Colonic mucosa (tissue), 4 donors: ENCODE results near the gene GRSF1. TPM values are rescaled to one million over a fixed set of nuclear protein-coding genes. Genes with fewer than 3 reads are reported as not detected.

Experiments used
- DNase-seq: peaks from one replicate; pipeline ENCODE4 v3.0.0-alpha.2; 2020
- H3K27ac ChIP-seq: fragments of 200-600 bp; one replicate; pipeline ENCODE4 v1.8.0; 2021
- H3K27me3 ChIP-seq: fragments of 200-600 bp; one replicate; pipeline ENCODE4 v1.8.0; 2021
- H3K36me3 ChIP-seq: fragments of 200-600 bp; one replicate; pipeline ENCODE4 v1.8.0; 2021
- H3K4me1 ChIP-seq: fragments of 200-600 bp; one replicate; pipeline ENCODE4 v1.8.0; 2021; ENCODE audit warnings: mild to moderate bottlenecking
- H3K4me3 ChIP-seq: fragments of 200-600 bp; one replicate; pipeline ENCODE4 v1.8.0; 2021
- H3K9ac ChIP-seq, 2 donors: one replicate each; pipeline ENCODE4 v1.7.0; 2013; ENCODE audit warnings: control low read depth in 2 of 2, low read depth in 2 of 2, low read length in 2 of 2
- H3K9me3 ChIP-seq: fragments of 200-600 bp; one replicate; pipeline ENCODE4 v1.8.0; 2021
- CTCF ChIP-seq: fragments of 200-600 bp; IDR thresholded peaks from one replicate; pipeline ENCODE4 v1.8.0; 2022; ENCODE audit warnings: antibody characterized with exemption, mild to moderate bottlenecking
- intact Hi-C: fragments of 100-400 bp; cut with DNase I; formaldehyde crosslinking; loops from one replicate; pipeline ENCODE4 v1.14.1; 2022
- total RNA-seq, 2 donors: library from RNA; stranded (reverse); fragmentation: NEBNext Ultra II Directional in 1 of 2; extraction: Animal tissue kit (Norgen Biotek cat#: 25700) in 1 of 2; gene quantifications; one replicate each; pipeline ENCODE4 v1.2.1, GENCODE V29; 2021
- donor health status: healthy.
- donor health status: DM: no; HTN: no; CAD: no.
- donor health status: DM: no; HTN: no; CAD: no.

Gene GRSF1
- total RNA-seq, 2 donors from 2014 or later: 91.0 to 108 TPM

GRCh38 chr4:70818173-70818855 lies 21.4 kb downstream of the GRSF1 start:
- no peak overlapping the region for H3K9ac ChIP-seq
- H3K27me3 ChIP-seq: no peaks in the 10 kb centered on the region
- H3K27ac ChIP-seq: no peak overlapping the region
- intact Hi-C loops: no loop called here
- no peak overlapping the region for H3K4me3 ChIP-seq
- H3K4me1 ChIP-seq: no peaks in the 10 kb centered on the region
- TF ChIP-seq CTCF: no peak
- no peak for DNase-seq
- H3K36me3 ChIP-seq: no peaks in the 10 kb centered on the region
- H3K9me3 ChIP-seq: no peaks in the 10 kb centered on the region

GRCh38 chr4:70816894-70817293 lies 22.8 kb downstream of the GRSF1 start:
- intact Hi-C loops: no loop called here
- DNase-seq: no peak
- Histone ChIP-seq H3K27me3 (no peaks in the 10 kb centered on the region), H3K9ac (no peak overlapping the region), H3K9me3 (no peaks in the 10 kb centered on the region), H3K36me3 (no peaks in the 10 kb centered on the region), H3K4me1 (no peaks in the 10 kb centered on the region), H3K4me3 (no peak overlapping the region), H3K27ac (no peak overlapping the region)
- TF ChIP-seq CTCF: no peak

GRCh38 chr4:70815370-70815769 lies 24.3 kb downstream of the GRSF1 start:
- TF ChIP-seq CTCF: no peak
- intact Hi-C loops: no loop called here
- no peaks in the 10 kb centered on the region for H3K4me1 ChIP-seq
- H3K9me3 ChIP-seq: no peaks in the 10 kb centered on the region
- no peak overlapping the region for H3K27ac ChIP-seq
- H3K4me3 ChIP-seq: no peak overlapping the region
- DNase-seq: no peak
- H3K9ac ChIP-seq: no peak overlapping the region
- H3K27me3 ChIP-seq: no peaks in the 10 kb centered on the region
- H3K36me3 ChIP-seq: no peaks in the 10 kb centered on the region

GRCh38 chr4:70808151-70808550 lies 31.5 kb downstream of the GRSF1 start:
- H3K27me3 ChIP-seq: no peaks in the 10 kb centered on the region
- intact Hi-C loops: no loop called here
- no peak for TF ChIP-seq CTCF
- H3K36me3 ChIP-seq: no peaks in the 10 kb centered on the region
- DNase-seq: no peak
- no peaks in the 10 kb centered on the region for H3K4me1 ChIP-seq
- H3K4me3 ChIP-seq: no peak overlapping the region
- H3K9me3 ChIP-seq: no peaks in the 10 kb centered on the region
- no peak overlapping the region for H3K9ac ChIP-seq
- H3K27ac ChIP-seq: no peak overlapping the region

GRCh38 chr4:70802928-70803580 lies 36.6 kb downstream of the GRSF1 start:
- Histone ChIP-seq H3K9me3 (no peaks in the 10 kb centered on the region), H3K27me3 (no peaks in the 10 kb centered on the region), H3K4me1 (no peaks in the 10 kb centered on the region), H3K27ac (no peak overlapping the region), H3K36me3 (no peaks in the 10 kb centered on the region), H3K9ac (no peak overlapping the region), H3K4me3 (no peak overlapping the region)
- intact Hi-C loops: no loop called here
- DNase-seq: no peak
- no peak for TF ChIP-seq CTCF
